GM19193 (cell line): ENCODE measurements around the gene GGTLC3.
"Not testable (repeated sequence)": the region's sequence is repeated elsewhere in the genome, so short reads cannot be mapped to it uniquely, and the experiment has no call there.

Source experiments
- POLR2A ChIP-seq: IDR thresholded peaks from 4 replicates; pipeline ENCODE4 v1.6.1; 2011; ENCODE audit not compliant: insufficient read depth, insufficient read length; ENCODE audit errors: extremely low read depth

Gene GGTLC3

DNA sequence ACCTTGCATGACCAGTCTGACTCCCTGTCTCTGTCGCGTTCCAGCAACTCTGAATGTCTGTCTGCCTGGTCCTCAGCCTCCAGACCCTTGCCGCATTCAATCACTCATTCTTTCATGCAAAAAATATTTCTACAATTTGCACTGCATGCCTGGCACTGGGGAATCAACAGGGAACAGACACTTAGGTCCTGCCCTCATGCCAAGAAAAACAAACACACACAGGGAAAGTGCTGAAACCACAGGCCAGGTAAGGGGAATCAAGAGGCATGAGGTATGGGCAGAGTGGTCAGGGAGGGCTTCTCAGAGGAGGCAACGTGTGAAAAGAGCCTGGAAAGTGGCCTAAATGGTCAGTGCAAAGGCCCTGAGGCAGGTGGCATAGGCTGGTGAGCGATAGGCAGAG, at the start of gene GGTLC3:
Gene GGTLC3 (minus strand): TSS at position 101 of the 400 bp plus-strand sequence. CDS start 264 bp downstream, outside the sequence.
- not testable (repeated sequence) for TF ChIP-seq POLR2A

DNA sequence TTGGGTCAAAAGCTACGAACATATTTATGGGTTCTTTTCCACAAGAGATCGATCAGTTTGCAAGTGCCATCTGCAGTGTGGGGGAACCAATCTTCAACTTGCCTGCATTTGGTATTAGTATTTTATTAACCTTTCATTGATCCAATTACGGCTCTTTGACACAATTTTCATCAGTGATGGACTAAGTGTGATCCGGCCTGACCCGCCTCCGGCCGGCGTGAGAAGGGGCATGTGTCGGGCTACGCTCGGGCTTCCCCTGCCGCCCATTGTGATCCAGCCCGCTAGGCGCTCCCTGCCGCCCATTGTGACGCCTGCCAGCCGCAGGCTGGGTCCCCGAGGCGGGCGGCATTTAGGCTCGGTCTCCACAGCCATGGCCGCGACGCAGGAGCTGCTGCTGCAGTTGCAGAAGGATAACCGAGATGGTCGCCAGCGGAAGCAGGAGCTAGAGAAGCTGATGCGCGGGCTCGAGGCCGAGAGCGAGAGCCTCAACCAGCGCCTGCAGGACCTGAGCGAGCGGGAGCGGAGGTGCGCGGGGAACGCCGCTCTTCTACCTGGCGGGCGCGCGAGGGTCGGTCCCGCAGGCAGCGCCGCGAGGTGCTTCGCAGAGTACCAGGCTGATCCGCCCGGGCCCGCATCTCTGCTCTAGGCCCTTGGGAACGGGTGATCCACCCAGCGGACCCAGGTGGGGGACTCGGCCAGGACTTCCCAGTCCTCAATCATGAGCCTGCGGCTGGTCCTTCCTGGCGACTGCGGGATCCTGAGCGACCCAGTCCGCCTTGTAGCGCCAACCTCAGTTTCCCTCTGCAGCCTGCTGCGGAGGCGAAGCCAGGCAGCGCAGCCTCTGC, 10.0 kb upstream of the GGTLC3 start, which contains the start of gene TMEM191B:
Gene TMEM191B (plus strand): TSS at position 51 of the 845 bp plus-strand sequence. CDS start 179 bp downstream, at position 230.
- not testable (repeated sequence) for TF ChIP-seq POLR2A
